Chondrocyte (in vitro differentiated cells): ENCODE results near the gene C19orf81. TPM values are rescaled to one million over a fixed set of nuclear protein-coding genes. Genes with fewer than 3 reads are reported as not detected.
A peak's percentile ranks its signal among the peaks of the same experiment; 100 is the strongest.

Experiments used
- DNase-seq: peaks from one replicate; pipeline ENCODE4 v3.0.0; 2021; ENCODE audit warnings: mixed read lengths, low spot score
- H3K27ac Mint-ChIP-seq: one replicate; pipeline ENCODE4 v1.8.0; 2021; ENCODE audit warnings: mild to moderate bottlenecking, moderate library complexity, mixed read lengths; ENCODE audit not compliant: unreplicated experiment
- H3K27me3 Mint-ChIP-seq: 2 replicates; pipeline ENCODE4 v1.8.0; 2021; ENCODE audit warnings: low read depth, mixed read lengths
- H3K36me3 Mint-ChIP-seq: 2 replicates; pipeline ENCODE4 v1.8.0; 2021; ENCODE audit warnings: low read depth, mixed read lengths
- H3K4me1 Mint-ChIP-seq: 2 replicates; pipeline ENCODE4 v1.8.0; 2021; ENCODE audit warnings: low read depth, mild to moderate bottlenecking, mixed read lengths
- H3K4me3 Mint-ChIP-seq: one replicate; pipeline ENCODE4 v1.8.0; 2021; ENCODE audit warnings: mild to moderate bottlenecking, moderate library complexity, mixed read lengths; ENCODE audit not compliant: unreplicated experiment
- H3K9me3 Mint-ChIP-seq: 2 replicates; pipeline ENCODE4 v1.8.0; 2021; ENCODE audit warnings: low read depth, mixed read lengths
- CTCF ChIP-seq: fragments of 200-600 bp; sonication (generic); IDR thresholded peaks from 2 replicates; pipeline ENCODE4 v1.5.0; 2021; ENCODE audit warnings: antibody characterized with exemption, mild to moderate bottlenecking, moderate library complexity
- total RNA-seq: library from RNA; stranded (reverse); gene quantifications from 3 replicates; pipeline ENCODE4 v1.2.1, GENCODE V29; 2021

Gene C19orf81
- total RNA-seq, 1 donor from 2014 or later: 4.3 TPM

- no peak for TF ChIP-seq CTCF
- DNase-seq: no peak
- Mint-ChIP-seq H3K27ac (no peak overlapping the region), H3K27me3 (peaks cover 44% of the 10 kb centered on the region), H3K4me1 (no peaks in the 10 kb centered on the region), H3K36me3 (no peaks in the 10 kb centered on the region), H3K4me3 (no peak overlapping the region), H3K9me3 (no peaks in the 10 kb centered on the region)
Measured at GRCh38 chr19:50668416-50668815, 19.2 kb downstream of the C19orf81 start.

GRCh38 chr19:50668879-50669278, 19.6 kb downstream of the C19orf81 start:
- DNase-seq: no peak
- no peaks in the 10 kb centered on the region for H3K9me3 Mint-ChIP-seq
- H3K4me1 Mint-ChIP-seq: no peaks in the 10 kb centered on the region
- no peak overlapping the region for H3K4me3 Mint-ChIP-seq
- H3K27ac Mint-ChIP-seq: no peak overlapping the region
- peaks cover 45% of the 10 kb centered on the region for H3K27me3 Mint-ChIP-seq
- no peak for TF ChIP-seq CTCF
- H3K36me3 Mint-ChIP-seq: no peaks in the 10 kb centered on the region

GRCh38 chr19:50669302-50670101, 20.3 kb downstream of the C19orf81 start:
- DNase-seq: no peak
- Mint-ChIP-seq H3K36me3 (no peaks in the 10 kb centered on the region), H3K27me3 (peaks cover 48% of the 10 kb centered on the region), H3K4me1 (no peaks in the 10 kb centered on the region), H3K4me3 (no peak overlapping the region), H3K27ac (no peak overlapping the region), H3K9me3 (no peaks in the 10 kb centered on the region)
- peak; percentile 87 for TF ChIP-seq CTCF

GRCh38 chr19:50670102-50670380, 20.8 kb downstream of the C19orf81 start:
- H3K4me1 Mint-ChIP-seq: no peaks in the 10 kb centered on the region
- no peaks in the 10 kb centered on the region for H3K36me3 Mint-ChIP-seq
- H3K27me3 Mint-ChIP-seq: peaks cover 47% of the 10 kb centered on the region

GRCh38 chr19:50673118-50673517, 23.9 kb downstream of the C19orf81 start:
- Mint-ChIP-seq H3K27ac (no peak overlapping the region), H3K4me1 (no peaks in the 10 kb centered on the region), H3K9me3 (no peaks in the 10 kb centered on the region), H3K27me3 (peaks cover 57% of the 10 kb centered on the region), H3K4me3 (no peak overlapping the region), H3K36me3 (no peaks in the 10 kb centered on the region)
- no peak for DNase-seq
- no peak for TF ChIP-seq CTCF

More at GRCh38 chr19:50670102-50670380, 20.8 kb downstream of the C19orf81 start:
- H3K27ac Mint-ChIP-seq: no peak overlapping the region
- H3K4me3 Mint-ChIP-seq: no peak overlapping the region
- no peak for TF ChIP-seq CTCF
- no peaks in the 10 kb centered on the region for H3K9me3 Mint-ChIP-seq
- no peak for DNase-seq
